CD4-positive, CD25-positive, alpha-beta regulatory T cell (primary cell): ENCODE results near the gene ALPG. TPM values are rescaled to one million over a fixed set of nuclear protein-coding genes. Genes with fewer than 3 reads are reported as not detected.
A peak's percentile ranks its signal among the peaks of the same experiment; 100 is the strongest.
"Not testable (repeated sequence)": the region's sequence is repeated elsewhere in the genome, so short reads cannot be mapped to it uniquely, and the experiment has no call there.

Experiments used
- ATAC-seq, 2 donors: fragments of 150-1000 bp; cut with Tn5 transposase; one replicate each; pipeline ENCODE4 v1.10.0; 2021; ENCODE audit warnings: low read depth in 2 of 2, moderate number of reproducible peaks in 2 of 2, moderate library complexity in 1 of 2
- DNase-seq, 3 donors: peaks; one replicate each; pipeline versions ENCODE4 v3.0.0 to v3.0.0-alpha.2; 2012 to 2022; ENCODE audit warnings: mixed read lengths in 1 of 3
- H3K27ac ChIP-seq: one replicate; pipeline ENCODE4 v1.7.0; 2013; ENCODE audit warnings: mild to moderate bottlenecking, low read length; ENCODE audit not compliant: insufficient read depth, poor library complexity, severe bottlenecking
- H3K27me3 ChIP-seq: one replicate; pipeline ENCODE4 v1.7.0; 2013; ENCODE audit warnings: low read length; ENCODE audit not compliant: control insufficient read depth, insufficient read depth
- H3K36me3 ChIP-seq: one replicate; pipeline ENCODE4 v1.7.0; 2013; ENCODE audit warnings: mild to moderate bottlenecking, low read length, moderate library complexity; ENCODE audit not compliant: control insufficient read depth, insufficient read depth
- H3K4me1 ChIP-seq: 2 replicates; pipeline ENCODE4 v1.7.0; 2013; ENCODE audit warnings: mild to moderate bottlenecking, low read length; ENCODE audit not compliant: insufficient read depth, control insufficient read depth, poor library complexity, severe bottlenecking
- H3K4me3 ChIP-seq: one replicate; pipeline ENCODE4 v1.7.0; 2013; ENCODE audit warnings: low read depth, mild to moderate bottlenecking, low read length, moderate library complexity
- H3K9me3 ChIP-seq, 2 experiments: 1 replicate in 1 of 2; 2 replicates in 1 of 2; pipeline ENCODE4 v1.7.0; 2013; ENCODE audit warnings: low read length in 2 of 2, mild to moderate bottlenecking in 1 of 2, moderate library complexity in 1 of 2; ENCODE audit not compliant: control insufficient read depth in 2 of 2
- H3K27ac Mint-ChIP-seq, 3 donors: one replicate each; pipeline ENCODE4 v1.8.0; 2020 to 2022; ENCODE audit warnings: mild to moderate bottlenecking in 3 of 3, mixed read lengths in 3 of 3, moderate library complexity in 2 of 3
- H3K27me3 Mint-ChIP-seq: one replicate; pipeline ENCODE4 v1.8.0; 2022; ENCODE audit warnings: mild to moderate bottlenecking, mixed read lengths
- H3K36me3 Mint-ChIP-seq: one replicate; pipeline ENCODE4 v1.8.0; 2020; ENCODE audit warnings: mixed read lengths
- H3K4me1 Mint-ChIP-seq, 4 donors: one replicate each; pipeline ENCODE4 v1.8.0; 2020 to 2022; ENCODE audit warnings: mixed read lengths in 4 of 4, mild to moderate bottlenecking in 1 of 4
- H3K4me3 Mint-ChIP-seq, 4 donors: one replicate each; pipeline ENCODE4 v1.8.0; 2020 to 2022; ENCODE audit warnings: mild to moderate bottlenecking in 4 of 4, mixed read lengths in 4 of 4, moderate library complexity in 3 of 4
- H3K9me3 Mint-ChIP-seq, 7 donors: one replicate each; pipeline ENCODE4 v1.8.0; 2020 to 2022; ENCODE audit warnings: mixed read lengths in 7 of 7, mild to moderate bottlenecking in 3 of 7, moderate library complexity in 2 of 7
- polyA plus RNA-seq, 4 donors: library from polyadenylated mRNA; unstranded; fragments of 300-500 nt; fragmentation: Illumina TruSeq; gene quantifications; one replicate each; pipeline ENCODE4 v1.2.3, GENCODE V29; 2021
- total RNA-seq: library from RNA; stranded (reverse); gene quantifications from one replicate; pipeline ENCODE4 v1.2.3, GENCODE V29; 2022

ALPG gene
- total and polyA plus RNA-seq, 5 donors from 2014 or later, result not detected

GRCh38 chr2:232447091-232447620, 40.5 kb downstream of the ALPG start:
- no peaks in the 10 kb centered on the region for H3K36me3 Mint-ChIP-seq
- Histone ChIP-seq H3K4me3 (no peak overlapping the region), H3K27me3 (no peaks in the 10 kb centered on the region), H3K27ac (no peak overlapping the region), H3K4me1 (no peaks in the 10 kb centered on the region), H3K36me3 (no peaks in the 10 kb centered on the region), H3K9me3 (no peaks in the 10 kb centered on the region)
- no peak overlapping the region for H3K27ac Mint-ChIP-seq
- DNase-seq, result no peak
- peaks cover 0 to 1% (median 0%) of the 10 kb centered on the region in 7 donors for H3K9me3 Mint-ChIP-seq
- H3K27me3 Mint-ChIP-seq, result peaks cover 4% of the 10 kb centered on the region
- H3K4me1 Mint-ChIP-seq, result no peaks in the 10 kb centered on the region
- H3K4me3 Mint-ChIP-seq, result no peak overlapping the region
- ATAC-seq, result no peak

DNA sequence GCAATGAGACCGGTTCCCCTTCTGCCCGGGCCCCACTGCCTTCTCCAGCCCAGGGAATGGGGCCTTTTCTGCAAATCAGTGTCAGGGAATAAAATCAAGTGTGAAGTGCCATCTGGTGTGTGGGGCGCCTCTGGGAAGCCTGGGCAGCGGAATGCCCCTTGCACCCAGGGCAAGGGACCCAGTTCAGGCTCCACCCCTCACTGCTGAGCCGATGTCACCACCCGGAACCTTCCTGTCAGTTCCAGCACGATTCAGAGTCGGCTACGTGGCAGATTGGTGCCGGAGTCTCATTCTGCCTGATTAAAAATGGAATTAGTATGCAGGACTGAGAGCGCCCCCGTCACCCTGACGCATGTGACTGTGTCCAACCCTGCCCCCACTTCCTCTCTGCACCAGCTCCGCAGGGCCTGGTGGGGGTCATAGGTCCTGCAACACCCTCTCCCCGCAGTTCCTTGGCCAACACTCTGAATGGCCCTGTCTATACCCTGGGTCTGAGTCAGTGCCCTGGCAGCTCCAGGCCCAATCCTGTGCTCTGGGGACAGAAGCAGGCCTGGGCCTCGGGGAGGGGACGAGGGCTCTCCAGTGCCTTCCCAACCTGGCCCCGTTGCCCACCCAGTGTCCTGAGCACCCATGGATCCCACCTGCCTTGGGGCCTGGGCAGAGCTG, 41.1 kb downstream of the ALPG start:
- H3K27me3 Mint-ChIP-seq, result peaks cover 4% of the 10 kb centered on the region
- H3K9me3 Mint-ChIP-seq, result peaks cover 0 to 1% (median 0%) of the 10 kb centered on the region in 7 donors
- ATAC-seq (no peak), DNase-seq (no peak)
- H3K4me1 ChIP-seq, result no peaks in the 10 kb centered on the region
- no peaks in the 10 kb centered on the region for H3K36me3 ChIP-seq
- H3K9me3 ChIP-seq, result no peaks in the 10 kb centered on the region
- H3K4me3 ChIP-seq, result no peak overlapping the region
- H3K4me3 Mint-ChIP-seq, result no peak overlapping the region
- H3K36me3 Mint-ChIP-seq, result no peaks in the 10 kb centered on the region
- H3K27ac Mint-ChIP-seq, result no peak overlapping the region
- no peaks in the 10 kb centered on the region for H3K27me3 ChIP-seq
- no peaks in the 10 kb centered on the region for H3K4me1 Mint-ChIP-seq
- H3K27ac ChIP-seq, result no peak overlapping the region

- peaks cover 0 to 1% (median 0%) of the 10 kb centered on the region in 7 donors for H3K9me3 Mint-ChIP-seq
- Histone ChIP-seq H3K27ac (no peak overlapping the region), H3K4me3 (no peak overlapping the region), H3K36me3 (no peaks in the 10 kb centered on the region), H3K4me1 (no peaks in the 10 kb centered on the region), H3K9me3 (no peaks in the 10 kb centered on the region), H3K27me3 (no peaks in the 10 kb centered on the region)
- DNase-seq (no peak), ATAC-seq (no peak)
- no peaks in the 10 kb centered on the region for H3K36me3 Mint-ChIP-seq
- no peak overlapping the region for H3K27ac Mint-ChIP-seq
- no peak overlapping the region for H3K4me3 Mint-ChIP-seq
- peaks cover 6% of the 10 kb centered on the region for H3K27me3 Mint-ChIP-seq
- no peaks in the 10 kb centered on the region for H3K4me1 Mint-ChIP-seq
Measured at GRCh38 chr2:232448304-232448690, 41.7 kb downstream of the ALPG start.

- Histone ChIP-seq H3K27me3 (no peaks in the 10 kb centered on the region), H3K9me3 (no peaks in the 10 kb centered on the region), H3K4me1 (no peaks in the 10 kb centered on the region), H3K36me3 (no peaks in the 10 kb centered on the region), H3K27ac (no peak overlapping the region), H3K4me3 (no peak overlapping the region)
- DNase-seq (no peak), ATAC-seq (peak in 1 of 2 donors; percentile 20)
- Mint-ChIP-seq H3K4me1 (no peaks in the 10 kb centered on the region), H3K9me3 (peaks cover 0 to 1% (median 0%) of the 10 kb centered on the region in 7 donors), H3K4me3 (no peak overlapping the region), H3K27me3 (peaks cover 9% of the 10 kb centered on the region), H3K36me3 (no peaks in the 10 kb centered on the region), H3K27ac (no peak overlapping the region)
Measured at GRCh38 chr2:232449964-232450363, 43.3 kb downstream of the ALPG start.

- not testable (repeated sequence) for H3K4me3 Mint-ChIP-seq, H3K36me3 Mint-ChIP-seq, H3K27ac Mint-ChIP-seq, H3K27ac ChIP-seq, H3K9me3 ChIP-seq, H3K4me1 ChIP-seq, H3K4me1 Mint-ChIP-seq, ATAC-seq, H3K27me3 ChIP-seq, H3K27me3 Mint-ChIP-seq, H3K36me3 ChIP-seq, H3K4me3 ChIP-seq, DNase-seq, H3K9me3 Mint-ChIP-seq
Measured at GRCh38 chr2:232451645-232452044, 45.0 kb downstream of the ALPG start.

DNA sequence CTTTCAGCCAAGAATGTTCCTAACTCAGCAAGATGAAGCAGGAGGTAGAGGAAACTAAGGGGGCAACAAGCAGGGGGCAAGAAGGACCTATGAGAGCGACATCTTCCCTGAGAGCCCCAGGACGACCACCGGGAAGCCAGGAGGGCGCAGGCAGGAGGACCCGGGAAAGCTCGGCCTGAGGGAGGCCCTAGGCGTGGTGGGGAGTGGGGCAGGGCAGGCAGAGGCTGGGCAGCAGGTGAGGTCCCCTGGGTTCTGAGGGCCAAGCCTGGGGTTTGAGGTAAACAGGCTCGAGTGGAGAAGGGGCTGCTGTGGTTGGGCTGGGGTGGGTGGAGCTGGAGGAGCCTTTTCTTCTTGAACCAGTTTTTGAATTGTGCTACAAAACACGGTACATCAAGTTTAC, 48.0 kb downstream of the ALPG start:
- no peaks in the 10 kb centered on the region for H3K27me3 ChIP-seq
- no peaks in the 10 kb centered on the region for H3K9me3 ChIP-seq
- H3K4me1 ChIP-seq, result no peaks in the 10 kb centered on the region
- Mint-ChIP-seq H3K9me3 (no peaks in the 10 kb centered on the region), H3K4me3 (no peak overlapping the region), H3K27me3 (peaks cover 9% of the 10 kb centered on the region), H3K36me3 (no peaks in the 10 kb centered on the region), H3K4me1 (no peaks in the 10 kb centered on the region), H3K27ac (no peak overlapping the region)
- DNase-seq, result no peak
- no peak for ATAC-seq
- no peaks in the 10 kb centered on the region for H3K36me3 ChIP-seq
- H3K4me3 ChIP-seq, result no peak overlapping the region
- no peak overlapping the region for H3K27ac ChIP-seq

DNA sequence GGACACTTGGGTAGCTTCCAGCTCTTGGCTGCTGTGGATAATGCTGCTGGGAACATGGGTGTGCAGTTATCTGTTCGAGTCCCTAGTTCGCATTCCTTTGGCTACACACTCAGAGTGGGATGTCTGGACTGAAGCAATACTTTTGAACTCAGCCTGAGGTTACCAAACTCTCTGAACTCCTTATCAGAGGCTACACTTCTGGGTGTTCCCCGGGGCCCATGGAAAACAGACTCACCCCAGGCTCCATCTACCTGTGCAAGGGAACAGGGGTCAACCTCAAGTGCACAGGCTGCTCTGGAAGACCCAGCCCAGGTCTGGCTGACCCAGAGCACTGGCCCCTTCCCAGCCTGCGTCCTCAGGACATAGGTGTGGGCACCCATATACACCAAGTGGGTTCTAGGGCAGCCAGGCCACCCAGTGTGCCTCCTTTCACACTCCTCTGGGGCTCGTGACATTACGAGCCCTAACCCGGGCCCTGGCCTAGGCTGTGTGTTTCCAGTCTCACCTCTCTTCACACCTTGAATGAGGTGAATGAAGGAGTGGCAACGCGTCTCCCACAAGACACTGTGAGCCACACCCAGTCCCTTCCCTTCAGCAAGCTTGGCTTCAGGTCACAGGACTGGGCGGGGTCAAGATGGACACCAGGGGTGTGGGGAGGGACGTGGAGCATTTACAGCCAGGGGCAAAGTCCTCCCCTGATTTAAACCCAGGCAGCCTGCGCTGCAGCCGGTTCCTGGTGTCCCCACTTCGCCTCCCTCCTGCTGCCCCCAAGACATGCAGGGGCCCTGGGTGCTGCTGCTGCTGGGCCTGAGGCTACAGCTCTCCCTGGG, 49.0 kb downstream of the ALPG start, which contains the start of gene ALPI:
TSS of gene ALPI (plus strand) at position 728 of the 830 bp plus-strand sequence. CDS start at position 775, 47 bp downstream.
- ATAC-seq, result no peak
- H3K27me3 Mint-ChIP-seq, result peaks cover 6% of the 10 kb centered on the region
- H3K27ac Mint-ChIP-seq, result no peak within 1 kb of the TSS
- no peaks in the 10 kb centered on the region for H3K9me3 ChIP-seq
- no peak for DNase-seq
- no peaks in the 10 kb centered on the region for H3K36me3 ChIP-seq
- no peaks in the 10 kb centered on the region for H3K9me3 Mint-ChIP-seq
- no peaks in the 10 kb centered on the region for H3K4me1 ChIP-seq
- H3K36me3 Mint-ChIP-seq, result no peaks in the 10 kb centered on the region
- H3K4me3 Mint-ChIP-seq, result no peak within 1 kb of the TSS
- no peak within 1 kb of the TSS for H3K4me3 ChIP-seq
- no peak within 1 kb of the TSS for H3K27ac ChIP-seq
- no peaks in the 10 kb centered on the region for H3K27me3 ChIP-seq
- H3K4me1 Mint-ChIP-seq, result no peaks in the 10 kb centered on the region
